Astrocyte of the spinal cord (primary cell): ENCODE data around the gene VGLL4.

Source experiments
- DNase-seq: peaks from one replicate; pipeline ENCODE4 v3.0.0; 2011; ENCODE audit warnings: low read depth, low spot score
- H3K4me3 ChIP-seq: 2 replicates; pipeline ENCODE4 v1.5.1; 2011; ENCODE audit warnings: low read depth, mild to moderate bottlenecking, low read length, moderate library complexity
- in situ Hi-C: cut with HindIII; loops from 2 replicates; pipeline ENCODE4 v1.10.0; 2017; ENCODE audit warnings: low sequenced_read_pairs
- TF ChIP-seq, protein P1 (sequence below): IDR thresholded peaks from 2 replicates; pipeline ENCODE4 v1.5.1; 2012; ENCODE audit warnings: low read depth, mild to moderate bottlenecking, low read length, inconsistent platforms

Gene VGLL4

DNA sequence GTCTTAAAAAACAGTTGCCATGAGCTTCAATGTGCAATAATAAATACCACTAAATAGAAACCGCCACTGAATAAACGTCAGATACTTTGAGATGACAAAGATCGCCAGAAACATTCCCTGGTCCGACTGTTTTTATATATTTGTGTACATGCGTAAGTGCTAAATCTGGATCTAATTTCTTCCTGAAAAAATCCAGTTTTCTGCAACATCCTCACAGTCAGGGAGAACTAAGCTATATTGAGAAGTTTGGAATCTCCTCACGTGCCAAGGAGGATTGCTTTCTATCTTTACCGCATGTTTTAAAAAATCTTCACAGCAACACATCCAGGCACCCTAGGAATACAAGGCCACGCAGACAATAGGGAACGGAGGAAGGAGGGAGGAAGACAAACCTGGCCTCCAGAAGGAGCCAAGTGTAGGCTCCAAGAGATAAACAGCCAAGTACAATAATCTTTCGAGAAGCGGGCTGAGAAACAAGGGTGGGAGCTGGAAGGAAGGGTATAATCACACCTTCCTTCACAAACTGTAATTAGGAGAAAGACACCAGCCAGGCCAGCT is 5.7 kb downstream of the VGLL4 start:
- DNase-seq = peak; percentile 59
- in situ Hi-C loops = no loop called here
- peak overlapping the region; percentile 96 for H3K4me3 ChIP-seq
- TF ChIP-seq, protein P1, sequence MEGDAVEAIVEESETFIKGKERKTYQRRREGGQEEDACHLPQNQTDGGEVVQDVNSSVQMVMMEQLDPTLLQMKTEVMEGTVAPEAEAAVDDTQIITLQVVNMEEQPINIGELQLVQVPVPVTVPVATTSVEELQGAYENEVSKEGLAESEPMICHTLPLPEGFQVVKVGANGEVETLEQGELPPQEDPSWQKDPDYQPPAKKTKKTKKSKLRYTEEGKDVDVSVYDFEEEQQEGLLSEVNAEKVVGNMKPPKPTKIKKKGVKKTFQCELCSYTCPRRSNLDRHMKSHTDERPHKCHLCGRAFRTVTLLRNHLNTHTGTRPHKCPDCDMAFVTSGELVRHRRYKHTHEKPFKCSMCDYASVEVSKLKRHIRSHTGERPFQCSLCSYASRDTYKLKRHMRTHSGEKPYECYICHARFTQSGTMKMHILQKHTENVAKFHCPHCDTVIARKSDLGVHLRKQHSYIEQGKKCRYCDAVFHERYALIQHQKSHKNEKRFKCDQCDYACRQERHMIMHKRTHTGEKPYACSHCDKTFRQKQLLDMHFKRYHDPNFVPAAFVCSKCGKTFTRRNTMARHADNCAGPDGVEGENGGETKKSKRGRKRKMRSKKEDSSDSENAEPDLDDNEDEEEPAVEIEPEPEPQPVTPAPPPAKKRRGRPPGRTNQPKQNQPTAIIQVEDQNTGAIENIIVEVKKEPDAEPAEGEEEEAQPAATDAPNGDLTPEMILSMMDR = no peak

DNA sequence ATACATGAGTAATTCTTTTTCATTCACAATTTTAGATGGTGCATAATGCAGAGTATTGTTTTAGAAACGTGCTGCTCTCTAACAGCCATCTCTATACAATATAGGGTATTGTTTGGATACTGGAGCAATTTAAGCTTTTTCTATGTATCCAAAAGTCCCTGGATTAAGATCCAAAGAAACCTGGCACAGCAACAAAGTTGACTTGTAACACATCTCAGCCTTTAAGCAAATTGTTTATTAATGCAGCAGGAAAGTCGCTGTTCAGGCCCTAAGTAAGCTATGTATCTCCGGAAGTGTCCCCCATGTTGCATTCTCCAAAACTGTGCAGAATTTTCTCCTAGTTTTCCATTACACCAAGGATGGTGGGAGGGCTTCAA is 7.3 kb downstream of the VGLL4 start:
- TF ChIP-seq, protein P1 = no peak
- no peak overlapping the region for H3K4me3 ChIP-seq
- DNase-seq = no peak
- in situ Hi-C loops = no loop called here

DNA sequence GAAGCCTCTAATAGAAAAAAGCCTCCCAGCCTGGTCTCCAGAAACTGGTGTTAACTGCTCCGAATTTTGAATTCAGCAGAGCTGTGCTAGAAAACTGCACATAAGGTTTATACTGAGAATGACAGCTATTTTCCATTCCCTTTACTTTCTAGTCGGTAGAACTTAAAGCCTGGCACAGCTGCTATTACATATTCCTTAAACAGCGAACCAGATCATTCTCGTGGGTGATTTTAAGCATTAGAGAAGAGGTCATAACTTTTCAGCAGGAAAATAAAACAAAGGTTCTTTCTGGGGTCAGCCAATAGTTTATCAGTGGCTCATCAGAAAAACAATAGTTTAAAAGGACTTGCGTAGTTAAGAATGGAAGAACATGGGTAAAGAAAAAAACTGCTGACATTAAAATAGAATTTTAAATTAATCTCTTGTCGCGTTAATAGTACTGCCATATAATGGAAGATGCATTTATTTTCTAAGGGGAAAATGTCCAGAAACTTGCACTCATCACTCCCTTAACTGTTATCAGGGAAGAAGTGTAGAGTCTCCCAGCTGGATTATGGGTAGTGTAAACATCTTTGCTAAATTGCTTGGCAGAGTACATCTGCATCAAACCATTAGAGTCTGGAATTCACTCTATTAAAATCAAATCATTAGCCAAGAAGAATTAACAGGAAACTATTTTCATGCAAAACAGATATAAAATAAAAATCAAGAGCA is 7.9 kb downstream of the VGLL4 start:
- in situ Hi-C loops = no loop called here
- TF ChIP-seq, protein P1 = no peak
- no peak for DNase-seq
- H3K4me3 ChIP-seq = no peak overlapping the region

DNA sequence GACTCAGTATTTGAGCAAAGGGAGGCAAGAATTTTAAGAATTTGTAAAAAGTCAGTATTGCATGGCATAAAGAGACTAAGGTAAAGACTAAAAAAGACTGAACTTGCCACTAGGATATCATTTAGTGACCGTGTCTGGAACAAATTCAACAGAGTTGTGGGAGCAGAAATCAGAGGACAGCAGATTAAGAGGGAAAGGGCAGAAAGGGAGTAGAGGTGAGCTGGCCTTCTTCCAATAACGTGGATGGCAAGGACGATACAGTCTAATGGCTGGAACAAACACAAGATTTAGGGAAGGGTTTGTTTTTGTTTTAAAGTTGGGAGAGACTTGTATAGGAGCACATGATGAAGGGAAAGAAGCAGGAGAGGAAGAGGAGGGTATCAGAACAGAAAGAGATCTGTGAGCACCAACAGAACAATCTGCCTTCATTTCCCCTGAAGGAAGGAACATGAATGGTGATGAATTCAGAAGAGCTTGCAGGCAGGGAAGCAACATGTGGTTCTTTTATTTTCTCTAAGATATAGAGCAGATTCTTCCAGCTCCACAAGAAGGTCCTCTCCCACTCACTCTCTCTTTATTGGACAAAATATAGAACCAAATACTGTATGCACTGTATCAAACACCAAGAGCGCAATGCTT is 8.6 kb downstream of the VGLL4 start:
- in situ Hi-C loops = no loop called here
- TF ChIP-seq, protein P1 = no peak

GRCh38 chr3:11634081-11634635 is 9.6 kb downstream of the VGLL4 start:
- TF ChIP-seq, protein P1 = no peak
- in situ Hi-C loops = no loop called here
- H3K4me3 ChIP-seq = no peak overlapping the region
- DNase-seq = no peak

More for the DNA sequence above, 8.6 kb downstream of the VGLL4 start:
- no peak for DNase-seq
- H3K4me3 ChIP-seq = no peak overlapping the region

DNA sequence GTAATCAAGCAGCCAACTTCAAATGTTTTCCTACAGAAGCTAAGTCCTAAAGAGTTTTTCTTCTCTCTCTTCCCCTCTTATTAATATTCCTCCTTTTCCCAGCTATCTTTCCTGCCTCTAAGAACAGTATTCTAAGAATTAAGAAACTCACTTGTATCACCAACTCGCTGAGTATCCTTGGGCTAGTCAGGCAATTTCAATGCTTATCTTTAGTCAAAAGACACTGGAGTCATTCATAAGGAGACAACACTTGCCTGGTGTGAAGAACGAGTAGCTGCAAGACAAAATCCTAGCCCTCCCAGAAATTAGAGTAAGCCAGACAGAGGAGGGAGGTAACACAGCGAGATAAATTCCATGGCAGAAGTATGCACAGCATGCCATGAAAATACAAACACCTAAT is 10.7 kb downstream of the VGLL4 start:
- no peak for DNase-seq
- in situ Hi-C loops = no loop called here
- TF ChIP-seq, protein P1 = no peak
- H3K4me3 ChIP-seq = no peak overlapping the region
